Choroid plexus epithelial cell (primary cell): ENCODE results near the gene CSAD.

Experiments
- DNase-seq: peaks from one replicate; pipeline ENCODE4 v3.0.0-alpha.2; 2010; ENCODE audit warnings: low read depth
- H3K4me3 ChIP-seq: 2 replicates; pipeline ENCODE4 v1.5.1; 2011; ENCODE audit warnings: low read depth, mild to moderate bottlenecking, control low read depth, low read length, moderate library complexity
- CTCF ChIP-seq: conservative IDR thresholded peaks from 2 replicates; pipeline ENCODE4 v1.5.1; 2011; ENCODE audit warnings: low read depth, mild to moderate bottlenecking, control low read depth, inconsistent platforms, low read length, moderate library complexity

CSAD gene

GRCh38 chr12:53160000-53160399, 20.7 kb downstream of the CSAD start:
- DNase-seq = no peak
- TF ChIP-seq CTCF = no peak
- no peak overlapping the region for H3K4me3 ChIP-seq

GRCh38 chr12:53159195-53159839, 21.4 kb downstream of the CSAD start:
- no peak overlapping the region for H3K4me3 ChIP-seq
- peak; percentile 99 for TF ChIP-seq CTCF
- peak; percentile 88 for DNase-seq

GRCh38 chr12:53152390-53152789, 28.3 kb downstream of the CSAD start:
- TF ChIP-seq CTCF = no peak
- no peak for DNase-seq
- no peak overlapping the region for H3K4me3 ChIP-seq

- no peak for TF ChIP-seq CTCF
- H3K4me3 ChIP-seq = no peak overlapping the region
- no peak for DNase-seq
These were observed 29.7 kb downstream of the CSAD start for GRCh38 chr12:53151039-53151438.

GRCh38 chr12:53147653-53148052, 33.1 kb downstream of the CSAD start:
- no peak for TF ChIP-seq CTCF
- DNase-seq = no peak
- no peak overlapping the region for H3K4me3 ChIP-seq

- no peak for TF ChIP-seq CTCF
- H3K4me3 ChIP-seq = no peak overlapping the region
- no peak for DNase-seq
These were observed 33.5 kb downstream of the CSAD start for GRCh38 chr12:53147181-53147580.
